Naive thymus-derived CD4-positive, alpha-beta T cell (primary cell): ENCODE results near the gene CPZ. TPM values are rescaled to one million over a fixed set of nuclear protein-coding genes. Genes with fewer than 3 reads are reported as not detected.

Experiments
- ATAC-seq: fragments of 150-1000 bp; cut with Tn5 transposase; 2 replicates; pipeline ENCODE4 v1.10.0; 2021; ENCODE audit warnings: mild to moderate bottlenecking, moderate library complexity
- CTCF ChIA-PET: fragments of 350-600 bp; sonication (Branson Sonifier 250); formaldehyde crosslinking; loops from one replicate; lab custom pipeline; 2021; ENCODE audit warnings: antibody characterized with exemption; lab: Charles Lee
- POLR2A ChIA-PET: fragments of 350-600 bp; sonication (Branson Sonifier 250); formaldehyde crosslinking; loops from one replicate; lab custom pipeline; 2021; ENCODE audit warnings: antibody characterized with exemption, inconsistent platforms; lab: Charles Lee
- DNase-seq, 9 donors: peaks; one replicate each; pipeline versions ENCODE4 v3.0.0 to v3.0.0-alpha.2; 2020 to 2022; ENCODE audit warnings: mixed read lengths in 1 of 9
- H3K27ac ChIP-seq: one replicate; pipeline ENCODE4 v1.7.0; 2013; ENCODE audit warnings: mild to moderate bottlenecking, low read depth, low read length, moderate library complexity
- H3K27me3 ChIP-seq, 2 donors: one replicate each; pipeline ENCODE4 v1.7.0; 2013; ENCODE audit warnings: low read length in 2 of 2, mild to moderate bottlenecking in 2 of 2, moderate library complexity in 2 of 2; ENCODE audit not compliant: control insufficient read depth in 2 of 2, insufficient read depth in 2 of 2
- H3K36me3 ChIP-seq, 3 experiments: 1 replicate in 2 of 3; 2 replicates in 1 of 3; pipeline ENCODE4 v1.7.0; 2013; ENCODE audit warnings: low read length in 3 of 3, mild to moderate bottlenecking in 3 of 3, moderate library complexity in 1 of 3; ENCODE audit not compliant: insufficient read depth in 3 of 3, control insufficient read depth in 2 of 3
- H3K4me1 ChIP-seq, 2 donors: one replicate each; pipeline ENCODE4 v1.7.0; 2013; ENCODE audit warnings: low read length in 2 of 2, mild to moderate bottlenecking in 2 of 2, moderate library complexity in 1 of 2; ENCODE audit not compliant: control insufficient read depth in 2 of 2, insufficient read depth in 2 of 2
- H3K4me3 ChIP-seq: 2 replicates; pipeline ENCODE4 v1.7.0; 2013; ENCODE audit warnings: mild to moderate bottlenecking, low read length
- H3K9me3 ChIP-seq, 3 experiments: 1 replicate in 2 of 3; 2 replicates in 1 of 3; pipeline ENCODE4 v1.7.0; 2013; ENCODE audit warnings: low read length in 3 of 3; ENCODE audit not compliant: control insufficient read depth in 2 of 3
- H3K27ac Mint-ChIP-seq, 9 donors: one replicate each; pipeline ENCODE4 v1.8.0; 2020 to 2022; ENCODE audit warnings: mixed read lengths in 9 of 9, mild to moderate bottlenecking in 8 of 9, moderate library complexity in 5 of 9, inconsistent platforms in 2 of 9
- H3K27me3 Mint-ChIP-seq, 5 donors: one replicate each; pipeline ENCODE4 v1.8.0; 2021 to 2022; ENCODE audit warnings: mixed read lengths in 5 of 5, mild to moderate bottlenecking in 1 of 5
- H3K36me3 Mint-ChIP-seq, 5 donors: one replicate each; pipeline ENCODE4 v1.8.0; 2020 to 2022; ENCODE audit warnings: mixed read lengths in 5 of 5, mild to moderate bottlenecking in 3 of 5, inconsistent platforms in 1 of 5
- H3K4me1 Mint-ChIP-seq, 7 donors: one replicate each; pipeline ENCODE4 v1.8.0; 2020 to 2022; ENCODE audit warnings: mixed read lengths in 7 of 7, mild to moderate bottlenecking in 3 of 7, inconsistent platforms in 1 of 7
- H3K4me3 Mint-ChIP-seq, 10 donors: one replicate each; pipeline ENCODE4 v1.8.0; 2020 to 2022; ENCODE audit warnings: mild to moderate bottlenecking in 10 of 10, mixed read lengths in 10 of 10, moderate library complexity in 6 of 10, inconsistent platforms in 2 of 10
- H3K9me3 Mint-ChIP-seq, 11 donors: one replicate each; pipeline ENCODE4 v1.8.0; 2020 to 2022; ENCODE audit warnings: mixed read lengths in 11 of 11, mild to moderate bottlenecking in 4 of 11, inconsistent platforms in 1 of 11, moderate library complexity in 1 of 11
- intact Hi-C, 2 donors: fragments of 100-400 bp; cut with micrococcal nuclease; formaldehyde crosslinking; loops; one replicate each; pipeline ENCODE4 v1.15.1; 2023
- polyA plus RNA-seq, 2 donors: library from polyadenylated mRNA; unstranded; fragments of 300-500 nt; fragmentation: Illumina TruSeq; gene quantifications; one replicate each; pipeline ENCODE4 v1.2.3, GENCODE V29; 2021
- total RNA-seq, 6 experiments: library from RNA in 5 of 6; stranded (reverse) in 5 of 6; gene quantifications; 1 replicate in 5 of 6; 2 replicates in 1 of 6; pipeline ENCODE4 v1.2.3 and lab custom pipeline; 2021 to 2026

CPZ gene
- total and polyA plus RNA-seq, 7 experiments from 2014 or later, result not detected

- Histone ChIP-seq H3K36me3 (no peaks in the 10 kb centered on the region), H3K27me3 (no peaks in the 10 kb centered on the region), H3K9me3 (no peaks in the 10 kb centered on the region), H3K4me3 (no peak overlapping the region), H3K27ac (no peak overlapping the region), H3K4me1 (no peaks in the 10 kb centered on the region)
- no peak for DNase-seq
- POLR2A ChIA-PET, result no interaction called here
- CTCF ChIA-PET, result no interaction called here
- intact Hi-C loops, result no loop called here
- no peak overlapping the region for H3K27ac Mint-ChIP-seq
- no peaks in the 10 kb centered on the region for H3K9me3 Mint-ChIP-seq
- no peaks in the 10 kb centered on the region for H3K36me3 Mint-ChIP-seq
- H3K4me3 Mint-ChIP-seq, result no peak overlapping the region
- no peak for ATAC-seq
- peaks cover 0 to 3% (median 0%) of the 10 kb centered on the region in 7 donors for H3K4me1 Mint-ChIP-seq
- peaks cover 6 to 41% (median 14%) of the 10 kb centered on the region in 5 donors for H3K27me3 Mint-ChIP-seq
Observed at GRCh38 chr4:8588196-8588470, 4.4 kb upstream of the CPZ start.

DNA sequence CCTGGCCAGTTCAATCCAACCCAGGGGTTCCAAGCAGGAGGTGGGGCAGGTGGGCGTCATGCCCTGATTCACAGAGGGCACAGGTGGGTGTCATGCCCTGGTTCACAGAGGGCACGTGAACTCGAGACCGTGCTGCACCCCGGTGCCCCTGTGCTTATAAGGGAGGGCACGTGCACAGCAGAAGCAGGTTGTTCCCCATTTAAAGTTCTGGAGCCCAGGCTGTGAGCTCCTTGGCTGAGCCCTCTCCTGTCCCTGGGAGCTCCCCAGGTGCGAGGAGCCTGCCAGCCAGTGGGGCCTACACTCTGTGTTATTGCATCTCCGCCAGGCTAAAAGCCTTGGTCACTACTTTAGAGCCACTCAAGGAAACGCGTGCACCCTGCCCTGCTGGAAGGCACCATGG lies 3.2 kb upstream of the CPZ start:
- Mint-ChIP-seq H3K27ac (no peak overlapping the region), H3K27me3 (peaks cover 9 to 44% (median 25%) of the 10 kb centered on the region in 5 donors), H3K4me3 (no peak overlapping the region), H3K9me3 (peaks cover 0 to 1% (median 0%) of the 10 kb centered on the region in 11 donors), H3K36me3 (no peaks in the 10 kb centered on the region), H3K4me1 (peaks cover 0 to 3% (median 0%) of the 10 kb centered on the region in 7 donors)
- no peak for ATAC-seq
- DNase-seq, result no peak
- H3K27ac ChIP-seq, result no peak overlapping the region
- H3K27me3 ChIP-seq, result peaks cover 0 to 4% of the 10 kb centered on the region in 2 donors
- CTCF ChIA-PET, result no interaction called here
- intact Hi-C loops, result no loop called here
- H3K36me3 ChIP-seq, result no peaks in the 10 kb centered on the region
- no peaks in the 10 kb centered on the region for H3K9me3 ChIP-seq
- no peaks in the 10 kb centered on the region for H3K4me1 ChIP-seq
- H3K4me3 ChIP-seq, result no peak overlapping the region
- POLR2A ChIA-PET, result no interaction called here

DNA sequence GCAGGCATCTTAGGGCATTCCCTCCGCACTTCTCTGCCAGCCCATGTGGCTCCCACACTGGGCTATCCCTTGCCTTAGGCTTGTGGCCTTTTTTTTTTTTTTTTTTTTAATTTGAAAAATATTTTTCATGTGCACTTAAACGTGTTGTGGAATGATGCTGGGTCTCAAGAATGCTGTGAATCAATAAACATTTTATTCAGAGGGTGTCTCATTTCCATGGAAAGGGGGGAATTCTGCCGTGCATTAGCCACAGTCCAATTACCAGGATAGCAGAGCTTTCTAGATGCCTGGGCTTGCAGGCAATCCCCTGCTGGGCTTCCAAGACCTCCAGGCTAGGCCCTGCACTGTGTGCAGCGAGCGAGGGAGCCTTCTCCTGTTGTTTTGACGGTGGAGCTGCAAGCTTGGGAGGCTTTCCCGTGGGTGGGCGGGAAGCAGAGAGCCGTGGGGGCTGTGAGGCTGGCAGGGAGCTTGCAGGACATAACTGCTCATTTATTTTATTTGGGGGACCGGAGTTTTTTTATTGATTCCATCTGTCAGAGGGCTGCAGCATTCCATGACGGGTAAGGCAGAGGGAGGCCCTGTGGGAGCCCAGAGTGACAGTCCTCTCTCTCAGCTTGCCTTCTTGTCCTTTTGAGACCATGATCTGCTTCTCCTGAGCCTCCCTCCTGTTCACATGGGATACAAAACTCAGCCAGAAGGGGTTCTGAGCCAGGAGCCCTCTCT lies 2.6 kb upstream of the CPZ start:
- Mint-ChIP-seq H3K27ac (no peak overlapping the region), H3K4me3 (no peak overlapping the region), H3K36me3 (no peaks in the 10 kb centered on the region), H3K9me3 (peaks cover 0 to 1% (median 0%) of the 10 kb centered on the region in 11 donors), H3K27me3 (peaks cover 12 to 44% (median 26%) of the 10 kb centered on the region in 5 donors), H3K4me1 (peaks cover 0 to 3% (median 0%) of the 10 kb centered on the region in 7 donors)
- ChIA-PET CTCF (no interaction called here), POLR2A (no interaction called here)
- Histone ChIP-seq H3K4me1 (no peaks in the 10 kb centered on the region), H3K4me3 (no peak overlapping the region), H3K27me3 (peaks cover 0 to 4% of the 10 kb centered on the region in 2 donors), H3K36me3 (no peaks in the 10 kb centered on the region), H3K9me3 (no peaks in the 10 kb centered on the region), H3K27ac (no peak overlapping the region)
- intact Hi-C loops, result no loop called here
- ATAC-seq (no peak), DNase-seq (no peak)

DNA sequence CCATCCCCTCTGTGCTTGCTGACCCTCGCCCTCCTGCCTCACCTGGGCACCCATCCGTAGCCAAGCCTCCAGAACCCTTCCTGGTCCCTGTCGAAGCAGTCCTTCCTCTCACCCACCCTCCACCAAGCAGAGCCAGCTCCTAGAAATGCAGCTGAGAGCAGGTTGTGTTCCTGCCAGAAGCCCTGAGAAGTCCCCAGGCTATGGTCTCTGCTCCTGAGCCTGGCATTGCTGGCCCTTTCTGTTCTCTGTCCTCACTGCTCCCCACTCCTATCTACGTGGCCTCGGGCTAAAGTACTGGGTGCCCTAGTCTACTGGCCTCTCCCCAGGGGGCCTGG lies 2.1 kb upstream of the CPZ start:
- peaks cover 0 to 1% (median 0%) of the 10 kb centered on the region in 11 donors for H3K9me3 Mint-ChIP-seq
- ATAC-seq (no peak), DNase-seq (no peak)
- H3K27me3 ChIP-seq, result peaks cover 0 to 4% of the 10 kb centered on the region in 2 donors
- no peak overlapping the region for H3K27ac Mint-ChIP-seq
- peaks cover 12 to 48% (median 26%) of the 10 kb centered on the region in 5 donors for H3K27me3 Mint-ChIP-seq
- no peak overlapping the region for H3K4me3 Mint-ChIP-seq
- ChIA-PET CTCF (no interaction called here), POLR2A (no interaction called here)
- no peak overlapping the region for H3K27ac ChIP-seq
- intact Hi-C loops, result no loop called here
- H3K36me3 Mint-ChIP-seq, result no peaks in the 10 kb centered on the region
- no peaks in the 10 kb centered on the region for H3K9me3 ChIP-seq
- peaks cover 0 to 3% (median 0%) of the 10 kb centered on the region in 7 donors for H3K4me1 Mint-ChIP-seq
- H3K36me3 ChIP-seq, result no peaks in the 10 kb centered on the region
- H3K4me3 ChIP-seq, result no peak overlapping the region
- no peaks in the 10 kb centered on the region for H3K4me1 ChIP-seq

DNA sequence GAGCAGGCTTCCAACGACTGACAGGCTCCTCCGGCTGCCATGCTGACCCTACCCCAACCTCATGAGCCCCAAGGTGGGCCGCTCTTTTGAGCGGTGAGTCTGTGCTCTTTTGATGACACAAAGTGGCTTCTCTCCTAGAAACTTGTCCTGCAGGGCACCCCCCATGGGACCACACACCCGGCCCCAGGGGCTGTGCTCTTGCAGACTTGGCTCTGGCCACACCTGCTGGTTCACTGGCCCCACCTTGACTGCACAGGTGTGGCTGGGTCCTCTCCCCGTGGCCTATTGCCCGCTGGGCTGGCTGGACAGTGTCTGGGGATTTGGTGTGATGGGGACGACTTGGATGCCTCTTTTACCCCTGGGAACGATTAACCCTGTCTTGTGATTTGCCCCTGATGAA lies 1.5 kb upstream of the CPZ start:
- no peaks in the 10 kb centered on the region for H3K4me1 ChIP-seq
- Mint-ChIP-seq H3K27ac (no peak overlapping the region), H3K27me3 (peaks cover 12 to 47% (median 26%) of the 10 kb centered on the region in 5 donors), H3K36me3 (no peaks in the 10 kb centered on the region), H3K4me1 (peaks cover 0 to 3% (median 0%) of the 10 kb centered on the region in 7 donors), H3K4me3 (no peak overlapping the region), H3K9me3 (peaks cover 0 to 1% (median 0%) of the 10 kb centered on the region in 11 donors)
- DNase-seq (no peak), ATAC-seq (no peak)
- H3K36me3 ChIP-seq, result no peaks in the 10 kb centered on the region
- ChIA-PET POLR2A (no interaction called here), CTCF (no interaction called here)
- no peak overlapping the region for H3K4me3 ChIP-seq
- no peaks in the 10 kb centered on the region for H3K9me3 ChIP-seq
- no peak overlapping the region for H3K27ac ChIP-seq
- intact Hi-C loops, result no loop called here
- peaks cover 0 to 4% of the 10 kb centered on the region in 2 donors for H3K27me3 ChIP-seq

GRCh38 chr4:8591626-8592365 lies 769 bp upstream of the CPZ start:
- Histone ChIP-seq H3K9me3 (no peaks in the 10 kb centered on the region), H3K4me1 (no peaks in the 10 kb centered on the region), H3K27ac (no peak overlapping the region), H3K4me3 (no peak overlapping the region), H3K36me3 (no peaks in the 10 kb centered on the region), H3K27me3 (peaks cover 0 to 4% of the 10 kb centered on the region in 2 donors)
- ATAC-seq, result no peak
- peaks cover 12 to 48% (median 26%) of the 10 kb centered on the region in 5 donors for H3K27me3 Mint-ChIP-seq
- peaks cover 0 to 1% (median 0%) of the 10 kb centered on the region in 11 donors for H3K9me3 Mint-ChIP-seq
- no peaks in the 10 kb centered on the region for H3K36me3 Mint-ChIP-seq
- ChIA-PET POLR2A (no interaction called here), CTCF (no interaction called here)
- H3K4me1 Mint-ChIP-seq, result peaks cover 0 to 3% (median 0%) of the 10 kb centered on the region in 7 donors
- no peak for DNase-seq
- H3K27ac Mint-ChIP-seq, result no peak overlapping the region
- intact Hi-C loops, result no loop called here
- H3K4me3 Mint-ChIP-seq, result no peak overlapping the region
